ENCODE measurements around the gene UQCRC2.

DNA sequence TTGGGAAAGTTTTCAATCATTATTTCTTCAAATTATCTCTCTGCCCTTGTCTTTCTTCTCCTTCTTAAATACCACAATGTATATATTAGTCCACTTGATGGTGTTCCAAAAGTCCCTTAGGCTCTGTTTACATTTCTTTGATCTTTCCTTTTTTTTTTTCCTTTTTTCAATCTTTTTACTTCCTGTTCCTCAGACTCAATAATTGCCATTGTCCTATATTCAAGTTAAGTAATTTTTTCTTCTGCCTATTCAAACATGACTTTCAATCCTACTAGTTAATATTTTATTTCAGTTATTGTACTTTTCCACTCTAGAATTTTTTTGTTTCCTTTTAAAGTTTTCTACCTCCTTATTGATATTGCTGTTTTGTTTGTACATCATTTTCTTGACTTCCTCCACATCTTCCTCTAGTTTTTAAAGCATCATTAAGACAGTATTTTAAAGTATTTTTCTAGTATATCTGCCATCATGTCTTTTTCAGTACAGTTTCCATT is 15.8 kb upstream of the UQCRC2 start:
- TF ChIP-seq CTCF (IDR thresholded peaks at IDR 0.05; ENCODE audit: poor library complexity, severe bottlenecking) (no peak), TAF1 (IDR thresholded peaks at IDR 0.05; ENCODE audit: low read depth) (no peak), SMC3 (conservative IDR thresholded peaks at IDR 0.05; ENCODE audit: poor library complexity) (no peak), MXI1 (conservative IDR thresholded peaks at IDR 0.05; ENCODE audit: poor library complexity, severe bottlenecking) (no peak), POLR2AphosphoS5 (IDR thresholded peaks at IDR 0.05) (no peak), EZH2 (IDR thresholded peaks at IDR 0.05; ENCODE audit: borderline replicate concordance, insufficient read depth, low read length, poor library complexity, severe bottlenecking) (no peak)

Measured in neural cell (in vitro differentiated cells).